ENCODE data around the gene RAI1.

DNA sequence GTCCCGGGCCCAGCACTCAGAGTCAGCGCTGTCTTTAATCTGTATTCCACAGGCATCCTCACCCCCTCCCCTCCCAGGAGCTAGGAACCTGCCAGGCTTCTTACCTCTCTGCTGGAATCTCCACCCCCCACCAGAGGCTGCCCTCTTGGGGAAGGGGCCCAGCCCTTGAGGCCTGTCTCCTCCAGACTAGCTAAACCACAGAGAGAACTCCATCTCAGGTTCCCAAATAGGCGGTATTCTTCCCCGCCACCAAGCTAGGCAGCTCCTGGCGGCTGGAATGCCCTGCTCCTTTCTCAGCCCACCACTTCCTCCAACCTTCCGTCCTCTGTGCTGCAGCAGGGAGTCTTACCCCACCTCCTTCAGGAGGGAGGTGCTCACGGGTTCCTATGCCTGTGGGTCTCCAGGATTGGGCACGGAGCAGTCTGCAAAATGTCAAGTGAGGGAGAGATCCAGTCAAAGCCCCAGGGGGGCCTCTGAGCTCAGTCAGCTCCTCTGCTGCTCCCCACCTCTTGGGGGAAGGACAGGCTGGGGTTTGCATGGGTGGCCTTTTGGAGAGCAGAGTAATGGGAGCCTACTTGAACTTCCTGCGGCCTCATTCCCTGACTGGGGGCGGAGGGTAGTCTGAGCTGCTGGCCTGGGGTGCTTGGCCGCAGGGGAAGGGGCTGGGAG lies 99.8 kb downstream of the RAI1 start:
- no peak for TF ChIP-seq EZH2phosphoT487 (IDR thresholded peaks at IDR 0.05; ENCODE audit: unreplicated experiment)
- no peak for TF ChIP-seq CREB1 (CRISPR knock-in tag; IDR thresholded peaks at IDR 0.05; ENCODE audit: low read depth)

Measured in GM23338 (cell line).